GM23338 (cell line): ENCODE data around the gene TBC1D19. TPM values are rescaled to one million over a fixed set of nuclear protein-coding genes. Genes with fewer than 3 reads are reported as not detected.

Source experiments
- ATAC-seq: fragments of 200-7000 bp; cut with Tn5 transposase; 3 replicates; pipeline ENCODE4 v1.9.1; 2020
- DNase-seq: peaks from one replicate; pipeline ENCODE4 v3.0.0-alpha.2; 2015; ENCODE audit warnings: low spot score
- H2AFZ ChIP-seq: fragments of 200-600 bp; sonication (generic); 2 replicates; pipeline ENCODE4 v1.8.0; 2016; ENCODE audit warnings: antibody characterized with exemption, mild to moderate bottlenecking, moderate library complexity
- H3F3A ChIP-seq: fragments of 200-600 bp; sonication (generic); replicated peaks from 2 replicates; pipeline ENCODE4 v1.8.0; 2017; ENCODE audit warnings: antibody characterized with exemption, mixed run types, low read depth
- H3K27ac ChIP-seq: fragments of 200-600 bp; sonication (generic); 2 replicates; pipeline ENCODE4 v1.6.1; 2016; ENCODE audit warnings: low read depth
- H3K27me3 ChIP-seq: fragments of 200-600 bp; sonication (generic); 2 replicates; pipeline ENCODE4 v1.8.0; 2016; ENCODE audit warnings: mild to moderate bottlenecking, mixed run types, moderate library complexity; ENCODE audit not compliant: insufficient read depth
- H3K36me3 ChIP-seq: fragments of 200-600 bp; sonication (generic); 2 replicates; pipeline ENCODE4 v1.8.0; 2016; ENCODE audit warnings: mild to moderate bottlenecking; ENCODE audit not compliant: insufficient read depth
- H3K4me1 ChIP-seq: fragments of 200-600 bp; sonication (generic); 2 replicates; pipeline ENCODE4 v1.8.0; 2016; ENCODE audit warnings: mild to moderate bottlenecking, moderate library complexity; ENCODE audit not compliant: insufficient read depth
- H3K4me2 ChIP-seq: fragments of 200-600 bp; sonication (generic); 2 replicates; pipeline ENCODE4 v1.7.1; 2017; ENCODE audit warnings: mixed run types
- H3K4me3 ChIP-seq: fragments of 200-600 bp; sonication (generic); 2 replicates; pipeline ENCODE4 v1.6.1; 2016; ENCODE audit warnings: mixed run types
- H3K79me2 ChIP-seq: fragments of 200-600 bp; sonication (generic); replicated peaks from 2 replicates; pipeline ENCODE4 v1.8.0; 2017; ENCODE audit warnings: mild to moderate bottlenecking; ENCODE audit not compliant: insufficient read depth
- H3K9me2 ChIP-seq: fragments of 200-600 bp; sonication (generic); 2 replicates; pipeline ENCODE4 v1.8.0; 2017; ENCODE audit not compliant: insufficient read depth
- H4K20me1 ChIP-seq: fragments of 200-600 bp; sonication (generic); replicated peaks from 2 replicates; pipeline ENCODE4 v1.8.0; 2017; ENCODE audit warnings: mild to moderate bottlenecking; ENCODE audit not compliant: insufficient read depth
- H3K27ac Mint-ChIP-seq: 2 replicates; pipeline ENCODE4 v1.8.0; 2020; ENCODE audit warnings: inconsistent platforms, mild to moderate bottlenecking, moderate library complexity, mixed read lengths
- H3K27me3 Mint-ChIP-seq: 3 replicates; pipeline ENCODE4 v1.8.0; 2022; ENCODE audit warnings: low read depth, mild to moderate bottlenecking, moderate library complexity, mixed read lengths, inconsistent platforms; ENCODE audit not compliant: insufficient read depth, poor library complexity
- H3K36me3 Mint-ChIP-seq: 3 replicates; pipeline ENCODE4 v1.8.0; 2021; ENCODE audit warnings: low read depth, mild to moderate bottlenecking, inconsistent platforms, moderate library complexity, mixed read lengths
- H3K4me1 Mint-ChIP-seq: 3 replicates; pipeline ENCODE4 v1.8.0; 2020; ENCODE audit warnings: mild to moderate bottlenecking, inconsistent platforms, mixed read lengths
- H3K4me3 Mint-ChIP-seq: 3 replicates; pipeline ENCODE4 v1.8.0; 2021; ENCODE audit warnings: moderate library complexity, mild to moderate bottlenecking, inconsistent platforms, mixed read lengths
- H3K9me3 Mint-ChIP-seq: 3 replicates; pipeline ENCODE4 v1.8.0; 2020; ENCODE audit warnings: moderate library complexity, mild to moderate bottlenecking, inconsistent platforms, mixed read lengths
- CREB1 ChIP-seq: fragments of 250-450 bp; sonication (Bioruptor Pico); IDR thresholded peaks from 2 replicates; pipeline ENCODE4 v1.5.0; 2020; ENCODE audit warnings: low read depth, mild to moderate bottlenecking, moderate library complexity
- EZH2 ChIP-seq: fragments of 200-600 bp; sonication (generic); IDR thresholded peaks from one replicate; pipeline ENCODE4 v1.8.0; 2017; ENCODE audit warnings: antibody characterized with exemption, mild to moderate bottlenecking, low read depth; ENCODE audit not compliant: unreplicated experiment
- EZH2phosphoT487 ChIP-seq: fragments of 200-600 bp; sonication (generic); IDR thresholded peaks from one replicate; pipeline ENCODE4 v1.8.1; 2018; ENCODE audit warnings: antibody characterized with exemption; ENCODE audit not compliant: unreplicated experiment
- JUNB ChIP-seq: IDR thresholded peaks from one replicate; pipeline ENCODE4 v1.6.1; 2016; ENCODE audit warnings: antibody characterized with exemption; ENCODE audit not compliant: unreplicated experiment
- NANOG ChIP-seq: IDR thresholded peaks from 2 replicates; pipeline ENCODE4 v1.6.1; 2016; ENCODE audit warnings: antibody characterized with exemption, borderline replicate concordance
- POLR2AphosphoS5 ChIP-seq: IDR thresholded peaks from 2 replicates; pipeline ENCODE4 v1.6.1; 2016; ENCODE audit warnings: antibody characterized with exemption, low read depth
- ZNF114 ChIP-seq: fragments of 250-450 bp; sonication (Bioruptor Pico); IDR thresholded peaks from 2 replicates; pipeline ENCODE4 v1.5.0; 2020; ENCODE audit warnings: mild to moderate bottlenecking, moderate library complexity
- ZNF331 ChIP-seq: fragments of 250-450 bp; sonication (Bioruptor Pico); IDR thresholded peaks from 2 replicates; pipeline ENCODE4 v1.5.0; 2020; ENCODE audit warnings: low read depth, mild to moderate bottlenecking, moderate library complexity
- ZNF462 ChIP-seq: fragments of 250-450 bp; sonication (Bioruptor Pico); IDR thresholded peaks from 2 replicates; pipeline ENCODE4 v1.5.0; 2020; ENCODE audit warnings: mild to moderate bottlenecking, moderate library complexity
- polyA plus RNA-seq: library from polyadenylated mRNA; unstranded; fragments of >200 nt; fragmentation: Nextera tagmentation; extraction: Ambion mirVana; gene quantifications from 2 replicates; pipeline ENCODE4 v1.2.1, GENCODE V29; 2016
- total RNA-seq: library from RNA; depleted of rRNA; stranded (reverse); fragments of >200 nt; shearing (Covaris generic); gene quantifications from 2 replicates; pipeline ENCODE4 v1.2.3, GENCODE V29; 2014
- TF ChIP-seq, protein P1 (sequence below): IDR thresholded peaks from one replicate; pipeline ENCODE4 v1.6.1; 2018; ENCODE audit warnings: antibody characterized with exemption; ENCODE audit not compliant: unreplicated experiment
- TF ChIP-seq, protein P2 (sequence below): IDR thresholded peaks from 2 replicates; pipeline ENCODE4 v1.6.1; 2016; ENCODE audit warnings: antibody characterized with exemption
- TF ChIP-seq, protein P3 (sequence below), 2 experiments: fragments of 200-600 bp in 1 of 2; sonication (generic) in 1 of 2; conservative IDR thresholded peaks; 2 replicates each; pipeline versions ENCODE4 v1.5.1 to v1.6.1; 2016 to 2017; ENCODE audit warnings: antibody characterized with exemption in 2 of 2, low read depth in 2 of 2, mild to moderate bottlenecking in 2 of 2, moderate library complexity in 1 of 2

The TBC1D19 gene
- total and polyA plus RNA-seq, 2 experiments from 2014 or later, result 1.9 to 4.3 TPM

DNA sequence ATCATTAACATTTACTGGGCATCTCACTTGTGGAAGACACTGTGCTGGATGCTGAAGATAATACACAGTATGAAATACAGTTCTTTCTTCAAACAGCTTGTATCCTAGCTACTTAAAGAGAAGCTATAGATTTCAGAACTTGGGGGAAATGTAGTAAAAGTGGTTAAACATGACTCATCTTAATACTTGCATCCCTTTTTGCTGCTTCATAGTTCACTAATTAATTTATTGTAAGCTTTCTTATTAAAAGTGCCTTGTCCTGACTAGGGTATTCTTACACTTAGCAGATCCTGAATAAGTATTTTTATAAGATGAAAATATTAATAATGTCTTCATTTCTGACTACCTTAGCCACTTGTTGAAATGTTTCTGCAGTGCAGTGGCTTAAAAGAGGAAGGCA, 144.0 kb downstream of the TBC1D19 start (continued):
- TF ChIP-seq, protein P1, sequence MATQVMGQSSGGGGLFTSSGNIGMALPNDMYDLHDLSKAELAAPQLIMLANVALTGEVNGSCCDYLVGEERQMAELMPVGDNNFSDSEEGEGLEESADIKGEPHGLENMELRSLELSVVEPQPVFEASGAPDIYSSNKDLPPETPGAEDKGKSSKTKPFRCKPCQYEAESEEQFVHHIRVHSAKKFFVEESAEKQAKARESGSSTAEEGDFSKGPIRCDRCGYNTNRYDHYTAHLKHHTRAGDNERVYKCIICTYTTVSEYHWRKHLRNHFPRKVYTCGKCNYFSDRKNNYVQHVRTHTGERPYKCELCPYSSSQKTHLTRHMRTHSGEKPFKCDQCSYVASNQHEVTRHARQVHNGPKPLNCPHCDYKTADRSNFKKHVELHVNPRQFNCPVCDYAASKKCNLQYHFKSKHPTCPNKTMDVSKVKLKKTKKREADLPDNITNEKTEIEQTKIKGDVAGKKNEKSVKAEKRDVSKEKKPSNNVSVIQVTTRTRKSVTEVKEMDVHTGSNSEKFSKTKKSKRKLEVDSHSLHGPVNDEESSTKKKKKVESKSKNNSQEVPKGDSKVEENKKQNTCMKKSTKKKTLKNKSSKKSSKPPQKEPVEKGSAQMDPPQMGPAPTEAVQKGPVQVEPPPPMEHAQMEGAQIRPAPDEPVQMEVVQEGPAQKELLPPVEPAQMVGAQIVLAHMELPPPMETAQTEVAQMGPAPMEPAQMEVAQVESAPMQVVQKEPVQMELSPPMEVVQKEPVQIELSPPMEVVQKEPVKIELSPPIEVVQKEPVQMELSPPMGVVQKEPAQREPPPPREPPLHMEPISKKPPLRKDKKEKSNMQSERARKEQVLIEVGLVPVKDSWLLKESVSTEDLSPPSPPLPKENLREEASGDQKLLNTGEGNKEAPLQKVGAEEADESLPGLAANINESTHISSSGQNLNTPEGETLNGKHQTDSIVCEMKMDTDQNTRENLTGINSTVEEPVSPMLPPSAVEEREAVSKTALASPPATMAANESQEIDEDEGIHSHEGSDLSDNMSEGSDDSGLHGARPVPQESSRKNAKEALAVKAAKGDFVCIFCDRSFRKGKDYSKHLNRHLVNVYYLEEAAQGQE, result no peak
- TF ChIP-seq, protein P2, sequence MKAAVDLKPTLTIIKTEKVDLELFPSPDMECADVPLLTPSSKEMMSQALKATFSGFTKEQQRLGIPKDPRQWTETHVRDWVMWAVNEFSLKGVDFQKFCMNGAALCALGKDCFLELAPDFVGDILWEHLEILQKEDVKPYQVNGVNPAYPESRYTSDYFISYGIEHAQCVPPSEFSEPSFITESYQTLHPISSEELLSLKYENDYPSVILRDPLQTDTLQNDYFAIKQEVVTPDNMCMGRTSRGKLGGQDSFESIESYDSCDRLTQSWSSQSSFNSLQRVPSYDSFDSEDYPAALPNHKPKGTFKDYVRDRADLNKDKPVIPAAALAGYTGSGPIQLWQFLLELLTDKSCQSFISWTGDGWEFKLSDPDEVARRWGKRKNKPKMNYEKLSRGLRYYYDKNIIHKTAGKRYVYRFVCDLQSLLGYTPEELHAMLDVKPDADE, result no peak
- no peak for TF ChIP-seq NANOG
- TF ChIP-seq ZNF114 (CRISPR knock-in tag), result no peak
- no peak for TF ChIP-seq ZNF331
- no peak for TF ChIP-seq CREB1 (CRISPR knock-in tag)
- TF ChIP-seq JUNB, result no peak

DNA sequence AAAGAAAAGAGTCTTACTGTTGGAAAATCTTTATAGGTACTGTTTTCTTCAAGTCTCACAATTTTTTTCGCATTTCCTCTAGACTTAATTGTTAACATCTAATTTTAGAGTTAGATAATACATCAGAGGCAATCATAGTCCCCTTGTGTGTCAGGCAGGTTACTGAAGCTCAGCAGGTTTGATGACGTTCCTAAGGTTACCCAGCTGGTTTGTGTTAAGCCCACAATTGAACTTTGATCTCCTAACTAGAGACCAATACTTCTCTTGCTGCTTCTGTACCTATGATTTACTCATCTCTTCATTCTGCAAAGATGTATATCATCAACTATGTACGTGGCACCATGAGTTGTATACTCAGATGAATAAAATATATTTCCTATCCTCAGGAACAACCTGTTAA, 145.1 kb downstream of the TBC1D19 start:
- Histone ChIP-seq H3K9me2 (no peaks in the 10 kb centered on the region), H3K36me3 (no peaks in the 10 kb centered on the region), H3F3A (no peaks in the 10 kb centered on the region), H3K27ac (no peak overlapping the region), H3K79me2 (no peaks in the 10 kb centered on the region), H3K4me1 (no peaks in the 10 kb centered on the region), H3K4me3 (no peak overlapping the region), H2AFZ (no peak overlapping the region), H4K20me1 (no peaks in the 10 kb centered on the region), H3K4me2 (no peak overlapping the region), H3K27me3 (no peaks in the 10 kb centered on the region)
- ATAC-seq (no peak), DNase-seq (no peak)
- Mint-ChIP-seq H3K27me3 (peaks cover 1% of the 10 kb centered on the region), H3K27ac (no peak overlapping the region), H3K4me1 (no peaks in the 10 kb centered on the region), H3K36me3 (no peaks in the 10 kb centered on the region), H3K9me3 (no peaks in the 10 kb centered on the region), H3K4me3 (no peak overlapping the region)
- TF ChIP-seq EZH2phosphoT487 (no peak), NANOG (no peak), ZNF331 (no peak), ZNF462 (CRISPR knock-in tag) (no peak), ZNF114 (CRISPR knock-in tag) (no peak), EZH2 (no peak), POLR2AphosphoS5 (no peak)
- TF ChIP-seq, protein P2, result no peak
- TF ChIP-seq, protein P3, sequence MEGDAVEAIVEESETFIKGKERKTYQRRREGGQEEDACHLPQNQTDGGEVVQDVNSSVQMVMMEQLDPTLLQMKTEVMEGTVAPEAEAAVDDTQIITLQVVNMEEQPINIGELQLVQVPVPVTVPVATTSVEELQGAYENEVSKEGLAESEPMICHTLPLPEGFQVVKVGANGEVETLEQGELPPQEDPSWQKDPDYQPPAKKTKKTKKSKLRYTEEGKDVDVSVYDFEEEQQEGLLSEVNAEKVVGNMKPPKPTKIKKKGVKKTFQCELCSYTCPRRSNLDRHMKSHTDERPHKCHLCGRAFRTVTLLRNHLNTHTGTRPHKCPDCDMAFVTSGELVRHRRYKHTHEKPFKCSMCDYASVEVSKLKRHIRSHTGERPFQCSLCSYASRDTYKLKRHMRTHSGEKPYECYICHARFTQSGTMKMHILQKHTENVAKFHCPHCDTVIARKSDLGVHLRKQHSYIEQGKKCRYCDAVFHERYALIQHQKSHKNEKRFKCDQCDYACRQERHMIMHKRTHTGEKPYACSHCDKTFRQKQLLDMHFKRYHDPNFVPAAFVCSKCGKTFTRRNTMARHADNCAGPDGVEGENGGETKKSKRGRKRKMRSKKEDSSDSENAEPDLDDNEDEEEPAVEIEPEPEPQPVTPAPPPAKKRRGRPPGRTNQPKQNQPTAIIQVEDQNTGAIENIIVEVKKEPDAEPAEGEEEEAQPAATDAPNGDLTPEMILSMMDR (conservative IDR thresholded peaks at IDR 0.05; ENCODE audit: low read depth in 2 of 2), result no peak
